22Rv1 (cell line): ENCODE results near the gene EHD4.

Experiments
- H3K27ac ChIP-seq: fragments of 450-650 bp; 2 replicates; pipeline ENCODE4 v1.5.1; 2017
- ZFX ChIP-seq: fragments of 450-650 bp; IDR thresholded peaks from 2 replicates; pipeline ENCODE4 v1.6.1; 2017; ENCODE audit warnings: antibody characterized with exemption, borderline replicate concordance
- TF ChIP-seq, protein P1 (sequence below): fragments of 450-650 bp; IDR thresholded peaks from 2 replicates; pipeline ENCODE4 v1.5.1; 2017; ENCODE audit warnings: mild to moderate bottlenecking

The EHD4 gene

GRCh38 chr15:41932511-41933289, 39.7 kb downstream of the EHD4 start:
- TF ChIP-seq, protein P1, sequence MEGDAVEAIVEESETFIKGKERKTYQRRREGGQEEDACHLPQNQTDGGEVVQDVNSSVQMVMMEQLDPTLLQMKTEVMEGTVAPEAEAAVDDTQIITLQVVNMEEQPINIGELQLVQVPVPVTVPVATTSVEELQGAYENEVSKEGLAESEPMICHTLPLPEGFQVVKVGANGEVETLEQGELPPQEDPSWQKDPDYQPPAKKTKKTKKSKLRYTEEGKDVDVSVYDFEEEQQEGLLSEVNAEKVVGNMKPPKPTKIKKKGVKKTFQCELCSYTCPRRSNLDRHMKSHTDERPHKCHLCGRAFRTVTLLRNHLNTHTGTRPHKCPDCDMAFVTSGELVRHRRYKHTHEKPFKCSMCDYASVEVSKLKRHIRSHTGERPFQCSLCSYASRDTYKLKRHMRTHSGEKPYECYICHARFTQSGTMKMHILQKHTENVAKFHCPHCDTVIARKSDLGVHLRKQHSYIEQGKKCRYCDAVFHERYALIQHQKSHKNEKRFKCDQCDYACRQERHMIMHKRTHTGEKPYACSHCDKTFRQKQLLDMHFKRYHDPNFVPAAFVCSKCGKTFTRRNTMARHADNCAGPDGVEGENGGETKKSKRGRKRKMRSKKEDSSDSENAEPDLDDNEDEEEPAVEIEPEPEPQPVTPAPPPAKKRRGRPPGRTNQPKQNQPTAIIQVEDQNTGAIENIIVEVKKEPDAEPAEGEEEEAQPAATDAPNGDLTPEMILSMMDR = no peak
- no peak for TF ChIP-seq ZFX
- no peak overlapping the region for H3K27ac ChIP-seq

GRCh38 chr15:41932101-41932500, 40.3 kb downstream of the EHD4 start:
- no peak overlapping the region for H3K27ac ChIP-seq
- no peak for TF ChIP-seq ZFX
- TF ChIP-seq, protein P1 = no peak

GRCh38 chr15:41930867-41931222, 41.5 kb downstream of the EHD4 start:
- H3K27ac ChIP-seq = peak overlapping the region; percentile 78
- no peak for TF ChIP-seq ZFX
- TF ChIP-seq, protein P1 = no peak

DNA sequence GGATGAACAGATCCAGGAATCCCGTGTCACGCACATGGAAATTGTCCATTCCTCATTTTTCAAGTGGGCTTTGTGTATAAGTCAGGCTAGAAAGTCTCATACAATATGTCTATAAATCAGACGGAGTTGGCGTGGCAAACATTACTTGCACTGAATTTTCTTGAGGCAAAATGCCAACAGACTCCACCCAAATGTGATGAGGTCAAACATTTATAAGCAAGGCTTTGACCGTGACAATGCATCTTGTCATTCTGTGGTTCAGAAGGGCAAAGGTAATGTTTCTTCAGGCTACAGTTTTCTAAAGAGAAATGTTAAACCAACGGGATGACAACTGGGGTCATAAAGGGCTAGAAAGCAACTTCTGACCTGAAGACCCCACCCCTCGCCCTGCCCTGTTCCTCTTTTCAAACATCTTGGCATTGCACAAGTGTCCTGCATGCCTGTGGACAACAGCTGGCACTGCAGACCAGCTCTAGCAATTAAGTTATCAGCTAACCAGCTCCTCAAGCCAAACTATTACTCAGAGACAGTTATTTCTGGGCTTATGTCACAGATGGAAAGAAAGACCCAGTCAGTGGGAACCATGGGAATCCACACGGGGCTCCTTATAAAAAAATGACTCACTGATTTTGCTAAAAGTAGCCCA, 42.0 kb downstream of the EHD4 start:
- H3K27ac ChIP-seq = peak overlapping the region; percentile 78
- TF ChIP-seq ZFX = no peak
- TF ChIP-seq, protein P1 = peak; percentile 13; the same call in 1 of the 2 replicates

DNA sequence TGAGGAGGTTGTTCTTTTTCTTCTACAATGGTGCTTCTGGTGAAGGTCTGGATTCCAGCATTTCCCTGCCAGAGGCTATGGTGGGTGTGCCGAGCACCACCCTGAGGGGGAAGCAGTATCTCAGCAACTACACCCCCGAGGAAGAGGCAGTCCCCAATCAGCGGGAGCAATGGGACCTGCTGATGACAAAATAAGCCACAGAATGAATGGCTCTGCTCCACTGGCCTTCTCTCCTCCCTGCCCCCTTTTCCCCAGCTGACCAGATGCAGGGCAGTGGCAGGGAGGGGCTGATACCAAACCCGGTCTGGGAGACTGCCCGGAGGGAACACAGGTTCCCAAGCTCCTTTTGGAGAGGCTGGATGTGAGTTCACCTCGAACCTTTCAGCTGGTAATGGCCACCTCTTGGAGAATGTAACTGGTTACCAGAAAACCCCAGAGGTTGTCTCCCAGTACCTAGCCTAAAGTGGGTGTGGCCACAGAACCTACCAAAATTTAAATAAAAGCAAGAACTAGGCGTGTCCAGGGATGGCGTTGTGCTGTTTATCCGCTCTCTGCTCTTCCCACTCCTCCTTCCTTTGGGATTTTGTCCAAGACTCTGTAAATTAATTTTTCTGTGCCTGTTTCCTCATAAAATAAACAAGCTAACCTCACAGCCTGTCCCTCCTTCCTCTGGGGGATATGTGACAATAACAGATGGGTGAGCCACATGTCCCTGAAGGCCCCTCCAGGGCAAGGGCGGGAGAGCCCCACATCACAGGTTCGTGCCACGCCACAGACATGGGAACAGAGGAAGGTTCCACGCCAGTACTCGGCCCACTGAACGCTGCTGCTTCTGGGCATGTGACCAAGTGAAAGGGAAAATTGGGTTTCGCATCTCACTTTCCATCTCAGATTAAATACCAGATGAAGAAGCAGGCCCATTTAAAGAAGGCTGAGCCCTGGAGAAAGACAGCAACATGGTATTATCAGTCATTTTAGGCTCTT, 43.4 kb downstream of the EHD4 start:
- no peak for TF ChIP-seq ZFX
- TF ChIP-seq, protein P1 = no peak
- peak overlapping the region; percentile 78 for H3K27ac ChIP-seq

DNA sequence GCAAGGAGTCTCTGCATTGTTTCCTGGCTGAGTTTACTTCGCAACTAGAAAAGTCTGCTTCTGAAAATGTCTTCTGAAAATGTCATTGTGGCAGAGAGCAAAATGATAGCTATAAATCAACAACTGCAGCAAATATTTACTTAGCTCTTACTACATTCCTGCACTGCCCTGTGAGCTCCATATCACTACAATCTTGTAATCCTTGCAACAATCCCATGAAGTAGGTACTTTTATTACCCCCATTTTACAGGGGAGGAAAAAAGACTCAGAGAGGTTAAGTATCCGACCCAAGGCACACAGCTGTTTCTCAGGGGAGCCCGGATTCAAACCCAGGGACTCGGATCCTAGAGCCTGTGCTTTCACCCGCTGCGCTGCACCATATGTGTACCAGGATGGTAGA, 44.3 kb downstream of the EHD4 start:
- peak overlapping the region; percentile 78 for H3K27ac ChIP-seq
- TF ChIP-seq, protein P1 = no peak
- TF ChIP-seq ZFX = no peak
